Transverse colon (tissue), 4 donors: ENCODE data around the gene GTPBP3. TPM values are rescaled to one million over a fixed set of nuclear protein-coding genes. Genes with fewer than 3 reads are reported as not detected.

Experiments
- DNase-seq: peaks from one replicate; pipeline ENCODE4 v3.0.0-alpha.2; 2019
- H3K27ac ChIP-seq, 4 donors: fragments of 200-600 bp; sonication (generic); 2 replicates each; pipeline ENCODE4 v1.5.1; 2016 to 2018; ENCODE audit warnings: inconsistent platforms in 4 of 4
- H3K27me3 ChIP-seq: fragments of 200-600 bp; sonication (generic); 2 replicates; pipeline ENCODE4 v1.5.1; 2017; ENCODE audit warnings: inconsistent platforms
- H3K36me3 ChIP-seq, 4 donors: fragments of 200-600 bp; sonication (generic); 2 replicates each; pipeline ENCODE4 v1.5.1; 2017 to 2019; ENCODE audit warnings: inconsistent platforms in 4 of 4
- H3K4me1 ChIP-seq, 4 donors: fragments of 200-600 bp; sonication (generic); 2 replicates each; pipeline ENCODE4 v1.5.1; 2017 to 2020; ENCODE audit warnings: inconsistent platforms in 4 of 4
- H3K4me3 ChIP-seq, 4 donors: fragments of 200-600 bp; sonication (generic); 1 replicate in 1 of 4; 2 replicates in 3 of 4; pipeline versions ENCODE4 v1.5.1 to v1.6.1; 2017 to 2019; ENCODE audit warnings: inconsistent platforms in 4 of 4
- H3K9me3 ChIP-seq, 2 donors: fragments of 200-600 bp; sonication (generic); 2 replicates each; pipeline ENCODE4 v1.5.1; 2017 to 2019; ENCODE audit warnings: inconsistent platforms in 2 of 2
- EP300 ChIP-seq: sonication (generic); formaldehyde crosslinking; IDR thresholded peaks from one replicate; pipeline ENCODE4 v1.6.1; 2017; ENCODE audit warnings: antibody characterized with exemption, low read depth
- POLR2A ChIP-seq: fragments of 450-650 bp; IDR thresholded peaks from one replicate; pipeline ENCODE4 v1.6.1; 2016; ENCODE audit warnings: antibody characterized with exemption, mild to moderate bottlenecking, moderate library complexity
- POLR2AphosphoS5 ChIP-seq, 3 donors: sonication (generic); formaldehyde crosslinking; IDR thresholded peaks; one replicate each; pipeline ENCODE4 v1.6.1; 2016; ENCODE audit warnings: antibody characterized with exemption in 3 of 3
- WGBS, 2 donors: methylation state at CpG; one replicate each; pipeline ENCODE4 v1.1.5; 2018; ENCODE audit warnings: low coverage in 1 of 2; 5-methylcytosine and 5-hydroxymethylcytosine counted together
- in situ Hi-C, 4 donors: fragments of 200-750 bp; cut with MboI; loops; one replicate each; pipeline versions ENCODE4 v1.15.0 to v1.15.1; 2017; ENCODE audit warnings: low sequenced_read_pairs in 3 of 4, low pct_ligation_motif_present in 1 of 4, low pct_unique_long_range_greater_than_20kb in 1 of 4
- intact Hi-C: fragments of 100-400 bp; cut with DNase I; formaldehyde crosslinking; loops from one replicate; pipeline ENCODE4 v1.15.1; 2023; ENCODE audit warnings: low total_unique reads
- total RNA-seq, 4 donors: library from RNA; depleted of rRNA; stranded (reverse); fragments of >200 nt; gene quantifications; one replicate each; pipeline ENCODE4 v1.1.0, GENCODE V29; 2016
- TF ChIP-seq, protein P1 (sequence below), 5 experiments: fragments of 200-600 bp in 3 of 5; fragments of 450-650 bp in 2 of 5; sonication (generic) in 3 of 5; IDR thresholded peaks; 1 replicate in 2 of 5; 2 replicates in 3 of 5; pipeline ENCODE4 v1.5.1; 2016 to 2017; ENCODE audit warnings: antibody characterized with exemption in 5 of 5, inconsistent platforms in 3 of 5, mild to moderate bottlenecking in 2 of 5, moderate library complexity in 1 of 5

Gene GTPBP3
- total RNA-seq, 4 donors from 2014 or later, result 24.7 to 206 (median 30.5) TPM

DNA sequence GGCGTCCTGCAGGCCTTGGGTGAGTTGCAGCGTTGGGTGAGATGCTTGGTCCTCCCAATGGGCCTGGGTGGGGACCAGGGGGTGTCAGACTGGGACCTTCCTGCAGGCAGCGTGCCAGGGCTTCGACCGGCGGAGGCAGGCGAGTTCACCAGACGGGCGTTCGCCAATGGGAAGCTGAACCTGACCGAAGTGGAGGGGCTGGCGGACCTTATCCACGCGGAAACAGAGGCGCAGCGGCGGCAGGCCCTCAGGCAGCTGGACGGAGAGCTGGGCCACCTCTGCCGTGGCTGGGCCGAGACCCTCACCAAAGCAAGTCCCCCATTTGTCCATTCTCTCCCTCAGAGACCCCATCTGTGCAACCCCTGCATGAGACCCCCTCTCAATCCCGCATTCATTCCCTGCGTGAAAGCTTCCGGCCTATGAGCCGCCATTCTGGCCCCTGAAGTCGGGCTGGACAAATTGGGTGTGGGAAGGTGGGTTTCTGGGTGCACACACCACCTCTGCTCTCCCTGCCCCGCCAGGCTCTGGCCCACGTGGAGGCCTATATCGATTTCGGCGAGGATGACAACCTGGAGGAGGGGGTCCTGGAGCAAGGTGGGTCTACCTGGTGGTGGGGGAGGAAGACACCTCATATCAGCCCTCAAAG lies 1.2 kb downstream of the GTPBP3 start:
- Histone ChIP-seq H3K4me1 (peaks cover 16 to 45% (median 27%) of the 10 kb centered on the region in 4 donors), H3K27ac (peak overlapping the region in 1 of 4 donors; percentile 94), H3K27me3 (no peaks in the 10 kb centered on the region), H3K9me3 (no peaks in the 10 kb centered on the region), H3K4me3 (peak overlapping the region in 2 of 4 donors; percentile 49 to 93), H3K36me3 (no peaks in the 10 kb centered on the region)
- intact Hi-C loops (no loop called here), in situ Hi-C loops (no loop called here)
- no peak for DNase-seq
- 96% methylated on average over 30 of the region's 30 CpGs; no CpG with 5 or more reads in 1 of the 2 donors for WGBS, 2 donors
- TF ChIP-seq, protein P1, sequence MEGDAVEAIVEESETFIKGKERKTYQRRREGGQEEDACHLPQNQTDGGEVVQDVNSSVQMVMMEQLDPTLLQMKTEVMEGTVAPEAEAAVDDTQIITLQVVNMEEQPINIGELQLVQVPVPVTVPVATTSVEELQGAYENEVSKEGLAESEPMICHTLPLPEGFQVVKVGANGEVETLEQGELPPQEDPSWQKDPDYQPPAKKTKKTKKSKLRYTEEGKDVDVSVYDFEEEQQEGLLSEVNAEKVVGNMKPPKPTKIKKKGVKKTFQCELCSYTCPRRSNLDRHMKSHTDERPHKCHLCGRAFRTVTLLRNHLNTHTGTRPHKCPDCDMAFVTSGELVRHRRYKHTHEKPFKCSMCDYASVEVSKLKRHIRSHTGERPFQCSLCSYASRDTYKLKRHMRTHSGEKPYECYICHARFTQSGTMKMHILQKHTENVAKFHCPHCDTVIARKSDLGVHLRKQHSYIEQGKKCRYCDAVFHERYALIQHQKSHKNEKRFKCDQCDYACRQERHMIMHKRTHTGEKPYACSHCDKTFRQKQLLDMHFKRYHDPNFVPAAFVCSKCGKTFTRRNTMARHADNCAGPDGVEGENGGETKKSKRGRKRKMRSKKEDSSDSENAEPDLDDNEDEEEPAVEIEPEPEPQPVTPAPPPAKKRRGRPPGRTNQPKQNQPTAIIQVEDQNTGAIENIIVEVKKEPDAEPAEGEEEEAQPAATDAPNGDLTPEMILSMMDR (IDR thresholded peaks at IDR 0.05), result no peak
- no peak for TF ChIP-seq POLR2A

DNA sequence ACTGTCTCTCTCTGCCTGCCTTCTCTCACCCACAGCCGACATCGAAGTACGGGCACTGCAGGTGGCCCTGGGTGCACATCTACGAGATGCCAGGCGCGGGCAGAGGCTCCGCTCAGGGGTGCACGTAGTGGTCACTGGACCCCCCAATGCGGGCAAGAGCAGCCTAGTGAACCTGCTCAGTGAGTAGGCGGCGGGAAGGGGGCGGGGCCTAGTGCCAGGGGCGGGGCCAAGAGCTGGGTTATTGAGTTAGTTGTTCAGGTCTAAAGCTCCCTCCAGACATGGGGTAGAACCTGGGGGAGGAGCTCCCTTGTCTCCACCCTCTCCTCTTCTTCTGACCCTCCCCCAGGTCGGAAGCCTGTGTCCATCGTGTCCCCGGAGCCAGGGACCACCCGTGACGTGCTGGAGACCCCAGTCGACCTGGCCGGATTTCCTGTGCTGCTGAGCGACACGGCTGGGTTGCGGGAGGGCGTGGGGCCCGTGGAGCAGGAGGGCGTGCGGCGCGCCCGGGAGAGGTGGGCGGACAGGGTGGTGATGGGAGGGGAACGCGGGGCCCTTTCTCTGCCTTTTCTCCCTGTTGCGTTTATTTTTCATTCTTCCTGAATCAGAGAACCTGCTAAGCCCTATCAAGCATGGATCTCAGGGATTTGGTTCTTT lies 1.9 kb downstream of the GTPBP3 start:
- TF ChIP-seq EP300 (no peak), POLR2AphosphoS5 (IDR thresholded peaks at IDR 0.05) (no peak), POLR2A (no peak)
- TF ChIP-seq, protein P1 (IDR thresholded peaks at IDR 0.05), result no peak
- Histone ChIP-seq H3K36me3 (no peaks in the 10 kb centered on the region), H3K27ac (no peak overlapping the region), H3K27me3 (no peaks in the 10 kb centered on the region), H3K4me3 (no peak overlapping the region), H3K9me3 (no peaks in the 10 kb centered on the region), H3K4me1 (peaks cover 11 to 38% (median 20%) of the 10 kb centered on the region in 4 donors)
- DNase-seq, result no peak
- in situ Hi-C loops (no loop called here), intact Hi-C loops (no loop called here)
- 90% methylated on average over 33 of the region's 34 CpGs; no CpG with 5 or more reads in 1 of the 2 donors for WGBS, 2 donors

DNA sequence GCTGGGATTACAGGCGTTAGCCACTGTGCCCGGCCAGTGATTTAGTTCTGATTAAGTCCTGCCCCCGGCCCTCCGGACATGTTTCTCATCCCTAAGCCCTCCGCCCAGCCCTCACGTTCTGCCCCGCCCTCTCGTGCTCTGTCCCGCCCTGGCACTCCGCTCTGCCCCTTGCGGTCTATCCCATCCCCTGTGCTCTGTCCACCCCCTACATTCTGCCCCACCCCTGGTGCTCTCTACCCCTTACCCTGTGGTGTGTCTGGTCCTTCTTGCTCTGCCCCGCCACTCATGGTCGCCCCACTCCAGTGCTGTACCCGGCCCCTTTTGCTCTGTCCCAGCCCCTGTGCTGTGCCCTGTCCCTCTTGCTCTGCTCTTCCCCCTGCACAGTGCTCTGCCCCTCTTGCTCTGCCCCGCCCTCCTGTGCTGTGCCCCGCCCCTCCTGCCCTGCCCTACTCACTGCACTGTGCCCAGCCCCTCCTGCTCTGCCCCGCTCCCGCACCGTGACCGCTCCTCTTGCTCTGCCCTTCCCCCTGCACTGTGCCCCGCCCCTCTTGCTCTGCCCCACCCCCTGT lies 3.0 kb downstream of the GTPBP3 start:
- WGBS, 2 donors, result 49 to 59% methylated on average over 7 to 21 of the region's 21 CpGs
- no peaks in the 10 kb centered on the region for H3K36me3 ChIP-seq
- intact Hi-C loops (no loop called here), in situ Hi-C loops (loop anchor here in 1 of 4 donors (10.0 kb wide), 1 partner anchor 124 kb away; the partner anchor contains the start of gene NXNL1)
- peaks cover 6 to 32% (median 14%) of the 10 kb centered on the region in 4 donors for H3K4me1 ChIP-seq
- peak overlapping the region in 2 of 4 donors; percentile 15 to 41 for H3K27ac ChIP-seq
- peak; percentile 88 for DNase-seq
- TF ChIP-seq, protein P1 (IDR thresholded peaks at IDR 0.05), result peak in 4 of 5 experiments; percentile 26 to 76 (median 42)
- TF ChIP-seq POLR2AphosphoS5 (IDR thresholded peaks at IDR 0.05) (no peak), POLR2A (no peak), EP300 (no peak)
- H3K9me3 ChIP-seq, result no peaks in the 10 kb centered on the region
- no peaks in the 10 kb centered on the region for H3K27me3 ChIP-seq
- H3K4me3 ChIP-seq, result no peak overlapping the region

DNA sequence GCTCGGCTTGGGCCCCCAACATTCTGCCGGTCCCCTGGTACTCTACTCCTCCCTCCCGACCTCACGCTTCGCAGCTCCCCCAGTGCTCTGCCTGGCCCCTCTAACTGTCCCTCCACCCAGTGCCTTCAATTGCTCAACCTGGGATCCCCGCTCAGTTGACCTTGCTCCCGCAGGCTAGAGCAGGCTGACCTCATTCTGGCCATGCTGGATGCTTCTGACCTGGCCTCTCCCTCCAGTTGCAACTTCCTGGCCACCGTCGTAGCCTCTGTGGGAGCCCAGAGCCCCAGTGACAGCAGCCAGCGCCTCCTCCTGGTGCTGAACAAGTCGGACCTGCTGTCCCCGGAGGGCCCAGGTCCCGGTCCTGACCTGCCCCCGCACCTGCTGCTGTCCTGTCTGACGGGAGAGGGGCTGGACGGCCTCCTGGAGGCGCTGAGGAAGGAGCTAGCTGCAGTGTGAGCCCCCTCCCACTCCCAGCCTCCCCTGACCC lies 3.6 kb downstream of the GTPBP3 start:
- DNase-seq, result no peak
- intact Hi-C loops (no loop called here), in situ Hi-C loops (loop anchor here in 1 of 4 donors (10.0 kb wide), 1 partner anchor 124 kb away; the partner anchor contains the start of gene NXNL1)
- Histone ChIP-seq H3K27ac (peak overlapping the region in 2 of 4 donors; percentile 15 to 41), H3K4me1 (peaks cover 6 to 27% (median 12%) of the 10 kb centered on the region in 4 donors), H3K36me3 (no peaks in the 10 kb centered on the region), H3K4me3 (no peak overlapping the region), H3K27me3 (no peaks in the 10 kb centered on the region), H3K9me3 (no peaks in the 10 kb centered on the region)
- WGBS, 2 donors, result 70% methylated on average over 17 of the region's 17 CpGs; no CpG with 5 or more reads in 1 of the 2 donors
- TF ChIP-seq POLR2AphosphoS5 (IDR thresholded peaks at IDR 0.05) (no peak), EP300 (no peak), POLR2A (no peak)
- TF ChIP-seq, protein P1 (IDR thresholded peaks at IDR 0.05), result no peak
